GM23338 (cell line): ENCODE data around the gene HYKK. TPM values are rescaled to one million over a fixed set of nuclear protein-coding genes. Genes with fewer than 3 reads are reported as not detected.
A peak's percentile ranks its signal among the peaks of the same experiment; 100 is the strongest.

ENCODE experiments used
- ATAC-seq: fragments of 200-7000 bp; cut with Tn5 transposase; 3 replicates; pipeline ENCODE4 v1.9.1; 2020
- DNase-seq: peaks from one replicate; pipeline ENCODE4 v3.0.0-alpha.2; 2015; ENCODE audit warnings: low spot score
- H2AFZ ChIP-seq: fragments of 200-600 bp; sonication (generic); 2 replicates; pipeline ENCODE4 v1.8.0; 2016; ENCODE audit warnings: antibody characterized with exemption, mild to moderate bottlenecking, moderate library complexity
- H3F3A ChIP-seq: fragments of 200-600 bp; sonication (generic); replicated peaks from 2 replicates; pipeline ENCODE4 v1.8.0; 2017; ENCODE audit warnings: antibody characterized with exemption, mixed run types, low read depth
- H3K27ac ChIP-seq: fragments of 200-600 bp; sonication (generic); 2 replicates; pipeline ENCODE4 v1.6.1; 2016; ENCODE audit warnings: low read depth
- H3K27me3 ChIP-seq: fragments of 200-600 bp; sonication (generic); 2 replicates; pipeline ENCODE4 v1.8.0; 2016; ENCODE audit warnings: mild to moderate bottlenecking, mixed run types, moderate library complexity; ENCODE audit not compliant: insufficient read depth
- H3K36me3 ChIP-seq: fragments of 200-600 bp; sonication (generic); 2 replicates; pipeline ENCODE4 v1.8.0; 2016; ENCODE audit warnings: mild to moderate bottlenecking; ENCODE audit not compliant: insufficient read depth
- H3K4me1 ChIP-seq: fragments of 200-600 bp; sonication (generic); 2 replicates; pipeline ENCODE4 v1.8.0; 2016; ENCODE audit warnings: mild to moderate bottlenecking, moderate library complexity; ENCODE audit not compliant: insufficient read depth
- H3K4me2 ChIP-seq: fragments of 200-600 bp; sonication (generic); 2 replicates; pipeline ENCODE4 v1.7.1; 2017; ENCODE audit warnings: mixed run types
- H3K4me3 ChIP-seq: fragments of 200-600 bp; sonication (generic); 2 replicates; pipeline ENCODE4 v1.6.1; 2016; ENCODE audit warnings: mixed run types
- H3K79me2 ChIP-seq: fragments of 200-600 bp; sonication (generic); replicated peaks from 2 replicates; pipeline ENCODE4 v1.8.0; 2017; ENCODE audit warnings: mild to moderate bottlenecking; ENCODE audit not compliant: insufficient read depth
- H3K9me2 ChIP-seq: fragments of 200-600 bp; sonication (generic); 2 replicates; pipeline ENCODE4 v1.8.0; 2017; ENCODE audit not compliant: insufficient read depth
- H4K20me1 ChIP-seq: fragments of 200-600 bp; sonication (generic); replicated peaks from 2 replicates; pipeline ENCODE4 v1.8.0; 2017; ENCODE audit warnings: mild to moderate bottlenecking; ENCODE audit not compliant: insufficient read depth
- H3K27ac Mint-ChIP-seq: 2 replicates; pipeline ENCODE4 v1.8.0; 2020; ENCODE audit warnings: inconsistent platforms, mild to moderate bottlenecking, moderate library complexity, mixed read lengths
- H3K27me3 Mint-ChIP-seq: 3 replicates; pipeline ENCODE4 v1.8.0; 2022; ENCODE audit warnings: low read depth, mild to moderate bottlenecking, moderate library complexity, mixed read lengths, inconsistent platforms; ENCODE audit not compliant: insufficient read depth, poor library complexity
- H3K36me3 Mint-ChIP-seq: 3 replicates; pipeline ENCODE4 v1.8.0; 2021; ENCODE audit warnings: low read depth, mild to moderate bottlenecking, inconsistent platforms, moderate library complexity, mixed read lengths
- H3K4me1 Mint-ChIP-seq: 3 replicates; pipeline ENCODE4 v1.8.0; 2020; ENCODE audit warnings: mild to moderate bottlenecking, inconsistent platforms, mixed read lengths
- H3K4me3 Mint-ChIP-seq: 3 replicates; pipeline ENCODE4 v1.8.0; 2021; ENCODE audit warnings: moderate library complexity, mild to moderate bottlenecking, inconsistent platforms, mixed read lengths
- H3K9me3 Mint-ChIP-seq: 3 replicates; pipeline ENCODE4 v1.8.0; 2020; ENCODE audit warnings: moderate library complexity, mild to moderate bottlenecking, inconsistent platforms, mixed read lengths
- CREB1 ChIP-seq: fragments of 250-450 bp; sonication (Bioruptor Pico); IDR thresholded peaks from 2 replicates; pipeline ENCODE4 v1.5.0; 2020; ENCODE audit warnings: low read depth, mild to moderate bottlenecking, moderate library complexity
- ETS1 ChIP-seq: IDR thresholded peaks from 2 replicates; pipeline ENCODE4 v1.6.1; 2016; ENCODE audit warnings: antibody characterized with exemption
- JUNB ChIP-seq: IDR thresholded peaks from one replicate; pipeline ENCODE4 v1.6.1; 2016; ENCODE audit warnings: antibody characterized with exemption; ENCODE audit not compliant: unreplicated experiment
- NANOG ChIP-seq: IDR thresholded peaks from 2 replicates; pipeline ENCODE4 v1.6.1; 2016; ENCODE audit warnings: antibody characterized with exemption, borderline replicate concordance
- POLR2AphosphoS5 ChIP-seq: IDR thresholded peaks from 2 replicates; pipeline ENCODE4 v1.6.1; 2016; ENCODE audit warnings: antibody characterized with exemption, low read depth
- REST ChIP-seq: IDR thresholded peaks from one replicate; pipeline ENCODE4 v1.6.1; 2018; ENCODE audit warnings: antibody characterized with exemption; ENCODE audit not compliant: unreplicated experiment
- STAT1 ChIP-seq: IDR thresholded peaks from one replicate; pipeline ENCODE4 v1.6.1; 2016; ENCODE audit warnings: antibody characterized with exemption; ENCODE audit not compliant: unreplicated experiment
- ZNF114 ChIP-seq: fragments of 250-450 bp; sonication (Bioruptor Pico); IDR thresholded peaks from 2 replicates; pipeline ENCODE4 v1.5.0; 2020; ENCODE audit warnings: mild to moderate bottlenecking, moderate library complexity
- ZNF462 ChIP-seq: fragments of 250-450 bp; sonication (Bioruptor Pico); IDR thresholded peaks from 2 replicates; pipeline ENCODE4 v1.5.0; 2020; ENCODE audit warnings: mild to moderate bottlenecking, moderate library complexity
- long read RNA-seq: library from polyadenylated mRNA; unstranded; transcript quantifications from one replicate; pipeline ENCODE4 v2.0.0, GENCODE V29; 2020; ENCODE audit not compliant: unreplicated experiment
- polyA plus RNA-seq: library from polyadenylated mRNA; unstranded; fragments of >200 nt; fragmentation: Nextera tagmentation; extraction: Ambion mirVana; gene quantifications from 2 replicates; pipeline ENCODE4 v1.2.1, GENCODE V29; 2016
- total RNA-seq: library from RNA; depleted of rRNA; stranded (reverse); fragments of >200 nt; shearing (Covaris generic); gene quantifications from 2 replicates; pipeline ENCODE4 v1.2.3, GENCODE V29; 2014; rRNA removed

HYKK gene
- 5.0 and 5.5 TPM in 2 replicates for total RNA-seq
- polyA plus RNA-seq: 2.9 and 4.0 TPM in 2 replicates
- long read RNA-seq, partial matches to known transcripts: 0 of 3 reads
- long read RNA-seq, other reads (novel, unspliced or antisense): 1 of 3 reads

GRCh38 chr15:78506971-78507830 is at the start of gene HYKK:
Gene HYKK, plus strand, starts transcription at chr15:78507577. Its CDS starts 5,512 bp downstream, at chr15:78513089.
- peak within 1 kb of the TSS; percentile 67 for H3K4me3 ChIP-seq
- Mint-ChIP-seq H3K9me3 (peaks cover 14% of the 10 kb centered on the region), H3K27me3 (peaks cover 14% of the 10 kb centered on the region), H3K4me3 (peak within 1 kb of the TSS; percentile 86), H3K27ac (peak within 1 kb of the TSS; percentile 83), H3K36me3 (peaks cover 4% of the 10 kb centered on the region; the same call in 2 of the 3 replicates), H3K4me1 (peaks cover 11% of the 10 kb centered on the region)
- 0 out of 2 replicates have a peak, but pooled peaks cover 4% of the 10 kb centered on the region for H3K9me2 ChIP-seq
- H3K27ac ChIP-seq: no peak within 1 kb of the TSS
- H3K4me1 ChIP-seq: peaks cover 7% of the 10 kb centered on the region; the same call in 1 of the 2 replicates
- peak within 1 kb of the TSS; percentile 100 for H2AFZ ChIP-seq
- H3F3A ChIP-seq: peaks cover 10% of the 10 kb centered on the region; the same call in 1 of the 2 replicates
- ATAC-seq (peak; percentile 97), DNase-seq (peak; percentile 99)
- TF ChIP-seq REST (no peak), POLR2AphosphoS5 (peak; percentile 71), ETS1 (no peak)
- H3K36me3 ChIP-seq: no peaks in the 10 kb centered on the region
- peaks cover 20% of the 10 kb centered on the region for H3K27me3 ChIP-seq
- no peaks in the 10 kb centered on the region for H3K79me2 ChIP-seq
- H4K20me1 ChIP-seq: no peaks in the 10 kb centered on the region
- H3K4me2 ChIP-seq: peak within 1 kb of the TSS; percentile 91

GRCh38 chr15:78460737-78461136 is 46.6 kb upstream of the HYKK start:
- peaks cover 45% of the 10 kb centered on the region for H3K4me1 Mint-ChIP-seq
- peak overlapping the region; percentile 56; the same call in 1 of the 2 replicates for H3K27ac ChIP-seq
- H3K4me3 ChIP-seq: no peak overlapping the region
- peak overlapping the region; percentile 53; the same call in 1 of the 2 replicates for H3K4me2 ChIP-seq
- peaks cover 89% of the 10 kb centered on the region for H3K79me2 ChIP-seq
- no peaks in the 10 kb centered on the region for H3F3A ChIP-seq
- no peak overlapping the region for H2AFZ ChIP-seq
- DNase-seq: no peak
- peaks cover 25% of the 10 kb centered on the region for H3K36me3 Mint-ChIP-seq
- H3K27me3 ChIP-seq: no peaks in the 10 kb centered on the region
- no peak for ATAC-seq
- peak overlapping the region; percentile 39; the same call in 1 of the 3 replicates for H3K4me3 Mint-ChIP-seq
- H3K9me2 ChIP-seq: no peaks in the 10 kb centered on the region
- H3K4me1 ChIP-seq: peaks cover 15% of the 10 kb centered on the region
- peaks cover 6% of the 10 kb centered on the region; the same call in 1 of the 2 replicates for H3K36me3 ChIP-seq
- no peaks in the 10 kb centered on the region for H3K27me3 Mint-ChIP-seq
- peak overlapping the region; percentile 68 for H3K27ac Mint-ChIP-seq
- H3K9me3 Mint-ChIP-seq: no peaks in the 10 kb centered on the region
- peaks cover 12% of the 10 kb centered on the region; the same call in 1 of the 2 replicates for H4K20me1 ChIP-seq
- no peak for TF ChIP-seq ZNF462 (CRISPR knock-in tag)
- TF ChIP-seq NANOG: no peak
- no peak for TF ChIP-seq CREB1 (CRISPR knock-in tag)
- no peak for TF ChIP-seq STAT1
- no peak for TF ChIP-seq POLR2AphosphoS5
- TF ChIP-seq ZNF114 (CRISPR knock-in tag): no peak
- no peak for TF ChIP-seq JUNB
